Bladder microvascular endothelial cell (primary cell): Measurements from ENCODE around the gene SHH. TPM values are rescaled to one million over a fixed set of nuclear protein-coding genes. Genes with fewer than 3 reads are reported as not detected.

Experiments used
- total RNA-seq: library from RNA; depleted of rRNA; stranded (reverse); fragments of >200 nt; gene quantifications from 2 replicates; pipeline ENCODE4 v1.2.3, GENCODE V29; 2014

SHH gene
- under 0.01 and 0.06 TPM in 2 replicates for total RNA-seq

DNA sequence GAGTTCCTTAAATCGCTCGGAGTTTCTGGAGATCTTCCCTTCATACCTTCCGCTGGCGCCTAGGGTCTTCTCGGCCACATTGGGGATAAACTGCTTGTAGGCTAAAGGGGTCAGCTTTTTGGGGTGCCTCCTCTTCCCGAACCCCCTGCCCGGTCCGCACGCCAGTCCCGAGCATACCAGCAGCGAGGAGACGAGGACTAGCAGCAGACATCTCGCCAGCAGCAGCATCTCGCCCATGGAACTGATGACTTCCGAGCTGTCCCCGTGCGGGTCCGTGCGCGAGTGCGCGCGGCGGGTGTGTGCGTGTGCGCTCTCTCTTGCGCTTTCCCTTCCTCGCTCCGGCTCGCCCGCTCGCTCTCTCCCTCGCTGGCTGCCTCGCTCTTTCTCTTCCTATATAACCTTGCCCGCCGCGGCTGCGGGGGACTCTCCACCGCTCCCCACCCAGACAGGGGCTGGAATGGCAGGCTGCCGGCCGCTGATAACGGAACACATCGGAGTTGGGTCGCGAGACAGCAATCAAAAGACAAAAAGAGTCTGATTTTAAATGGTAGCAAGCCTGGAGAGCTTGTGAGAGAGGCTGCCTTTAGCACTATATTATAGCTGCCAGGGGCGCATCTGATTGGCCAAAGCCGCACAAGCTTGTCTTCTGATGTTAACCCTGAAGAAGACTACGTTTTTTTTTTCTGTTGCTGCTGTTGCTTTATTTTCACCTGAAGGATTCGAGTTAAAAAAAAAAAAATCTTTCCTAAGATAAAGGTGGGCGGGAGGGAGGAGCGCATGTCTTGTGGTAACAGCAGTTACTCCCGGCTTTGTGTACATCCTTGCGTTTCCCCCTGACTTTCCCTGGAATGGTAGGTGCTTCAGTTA is at the start of gene SHH:
Gene SHH (minus strand): TSS at position 569 of the 867 bp plus-strand sequence. CDS start 341 bp downstream, at position 228.

Other genes with a start within 250 kb of the SHH start
- gene RBM33, start 167.8 kb downstream of the SHH start, total RNA-seq, result 15.4 and 48.5 TPM in 2 replicates